Progenitor cell of endocrine pancreas (in vitro differentiated cells): Measurements from ENCODE around the gene DNAJB6. TPM values are rescaled to one million over a fixed set of nuclear protein-coding genes. Genes with fewer than 3 reads are reported as not detected.

Experiments
- DNase-seq: peaks from one replicate; pipeline ENCODE4 v3.0.0; 2021; ENCODE audit warnings: low spot score; ENCODE audit not compliant: unreplicated experiment
- H3K27ac Mint-ChIP-seq: 2 replicates; pipeline ENCODE4 v1.8.0; 2021; ENCODE audit warnings: mild to moderate bottlenecking, moderate library complexity, mixed read lengths
- H3K27me3 Mint-ChIP-seq: 2 replicates; pipeline ENCODE4 v1.8.0; 2021; ENCODE audit warnings: mixed read lengths
- H3K36me3 Mint-ChIP-seq: 2 replicates; pipeline ENCODE4 v1.8.0; 2022; ENCODE audit warnings: mixed read lengths; ENCODE audit not compliant: insufficient read depth
- H3K4me1 Mint-ChIP-seq: 2 replicates; pipeline ENCODE4 v1.8.0; 2021; ENCODE audit warnings: low read depth, mixed read lengths
- H3K4me3 Mint-ChIP-seq: 2 replicates; pipeline ENCODE4 v1.8.0; 2021; ENCODE audit warnings: low read depth, mild to moderate bottlenecking, moderate library complexity, mixed read lengths
- H3K9me3 Mint-ChIP-seq: 2 replicates; pipeline ENCODE4 v1.8.0; 2021; ENCODE audit warnings: low read depth, mixed read lengths
- CTCF ChIP-seq: fragments of 200-600 bp; sonication (generic); IDR thresholded peaks from one replicate; pipeline ENCODE4 v1.5.0; 2021; ENCODE audit warnings: antibody characterized with exemption, mild to moderate bottlenecking; ENCODE audit not compliant: unreplicated experiment
- total RNA-seq: library from RNA; stranded (reverse); gene quantifications from 2 replicates; pipeline ENCODE4 v1.2.1, GENCODE V29; 2021

Gene DNAJB6
- total RNA-seq, 1 donor from 2014 or later = 119 TPM

GRCh38 chr7:157423348-157423747, 86.5 kb downstream of the DNAJB6 start:
- no peaks in the 10 kb centered on the region for H3K27me3 Mint-ChIP-seq
- no peak overlapping the region for H3K4me3 Mint-ChIP-seq
- no peak overlapping the region for H3K27ac Mint-ChIP-seq
- no peaks in the 10 kb centered on the region for H3K4me1 Mint-ChIP-seq
- no peak for DNase-seq
- TF ChIP-seq CTCF = no peak
- no peaks in the 10 kb centered on the region for H3K9me3 Mint-ChIP-seq
- H3K36me3 Mint-ChIP-seq = peaks cover 6% of the 10 kb centered on the region

- Mint-ChIP-seq H3K27ac (no peak overlapping the region), H3K4me1 (no peaks in the 10 kb centered on the region), H3K36me3 (peaks cover 6% of the 10 kb centered on the region), H3K27me3 (no peaks in the 10 kb centered on the region), H3K9me3 (no peaks in the 10 kb centered on the region), H3K4me3 (no peak overlapping the region)
- no peak for DNase-seq
- TF ChIP-seq CTCF = no peak
Measured at GRCh38 chr7:157423886-157424565, 87.2 kb downstream of the DNAJB6 start.

GRCh38 chr7:157425137-157425731, 88.4 kb downstream of the DNAJB6 start:
- Mint-ChIP-seq H3K27me3 (no peaks in the 10 kb centered on the region), H3K9me3 (no peaks in the 10 kb centered on the region), H3K4me3 (no peak overlapping the region), H3K36me3 (peaks cover 3% of the 10 kb centered on the region), H3K27ac (no peak overlapping the region), H3K4me1 (no peaks in the 10 kb centered on the region)
- no peak for TF ChIP-seq CTCF
- no peak for DNase-seq

GRCh38 chr7:157425761-157426160, 89.0 kb downstream of the DNAJB6 start:
- no peak overlapping the region for H3K4me3 Mint-ChIP-seq

More at GRCh38 chr7:157425761-157426160, 89.0 kb downstream of the DNAJB6 start:
- H3K27ac Mint-ChIP-seq = no peak overlapping the region
- TF ChIP-seq CTCF = no peak
- H3K4me1 Mint-ChIP-seq = no peaks in the 10 kb centered on the region
- DNase-seq = no peak
- no peaks in the 10 kb centered on the region for H3K9me3 Mint-ChIP-seq
- H3K27me3 Mint-ChIP-seq = no peaks in the 10 kb centered on the region
- peaks cover under 1% of the 10 kb centered on the region for H3K36me3 Mint-ChIP-seq
